GM18508 (cell line): ENCODE data around the gene ZNF646.

Source experiments
- ATAC-seq: cut with Tn5 transposase; IDR thresholded peaks from one replicate; pipeline ENCODE4 v1.9.1; 2021; ENCODE audit warnings: moderate number of reproducible peaks; ENCODE audit not compliant: insufficient read depth, unreplicated experiment

Gene ZNF646

GRCh38 chr16:31073970-31074813 is at the start of gene ZNF646, which contains the start of gene ZNF668:
Gene ZNF646, plus strand, starts transcription at chr16:31074422. Its CDS starts 1,903 bp downstream, at chr16:31076325.
Gene ZNF668, minus strand, starts transcription at chr16:31074240. Its CDS starts 9,781 bp downstream, at chr16:31064459.
- peak; percentile 50 for ATAC-seq

DNA sequence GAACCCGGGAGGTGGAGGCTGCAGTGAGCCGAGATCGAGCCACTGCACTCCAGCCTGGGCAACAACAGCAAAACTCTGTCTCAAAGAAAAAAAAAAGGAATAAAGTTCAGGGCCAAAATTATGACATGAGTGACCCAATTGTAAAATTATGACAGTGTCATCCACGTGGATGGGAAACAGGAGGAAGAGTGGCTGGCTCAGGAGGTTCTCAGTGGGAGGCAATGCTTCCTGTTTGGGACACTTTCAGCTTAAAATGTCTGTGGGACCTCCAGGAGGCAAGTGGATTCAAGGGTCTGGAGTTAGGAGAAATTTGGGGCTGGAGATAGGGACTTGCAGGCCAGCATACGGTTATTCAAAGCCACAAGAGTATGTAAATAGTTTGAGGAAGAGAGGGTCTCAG is 48.9 kb upstream of the ZNF646 start:
- ATAC-seq, result no peak

GRCh38 chr16:31029272-31029671 is 45.0 kb upstream of the ZNF646 start:
- no peak for ATAC-seq

DNA sequence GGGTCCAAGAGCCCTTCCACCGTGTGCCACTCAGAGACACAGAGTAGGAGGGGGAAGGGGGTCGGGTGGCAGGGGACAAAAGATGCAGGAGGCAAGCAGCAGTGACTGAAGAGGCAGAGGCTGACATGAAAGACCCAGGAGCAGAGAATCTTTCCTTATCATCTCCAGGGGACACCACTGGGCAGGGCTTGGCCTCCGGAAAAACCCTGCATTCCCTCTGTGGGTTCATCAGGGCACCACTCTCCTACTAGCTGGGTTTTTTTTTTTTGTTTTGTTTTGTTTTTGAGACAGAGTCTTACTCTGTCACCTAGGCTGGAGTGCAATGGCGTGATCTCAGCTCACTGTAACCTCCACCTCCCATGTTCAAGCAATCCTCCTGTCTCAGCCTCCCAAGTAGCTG is 42.9 kb upstream of the ZNF646 start:
- no peak for ATAC-seq

DNA sequence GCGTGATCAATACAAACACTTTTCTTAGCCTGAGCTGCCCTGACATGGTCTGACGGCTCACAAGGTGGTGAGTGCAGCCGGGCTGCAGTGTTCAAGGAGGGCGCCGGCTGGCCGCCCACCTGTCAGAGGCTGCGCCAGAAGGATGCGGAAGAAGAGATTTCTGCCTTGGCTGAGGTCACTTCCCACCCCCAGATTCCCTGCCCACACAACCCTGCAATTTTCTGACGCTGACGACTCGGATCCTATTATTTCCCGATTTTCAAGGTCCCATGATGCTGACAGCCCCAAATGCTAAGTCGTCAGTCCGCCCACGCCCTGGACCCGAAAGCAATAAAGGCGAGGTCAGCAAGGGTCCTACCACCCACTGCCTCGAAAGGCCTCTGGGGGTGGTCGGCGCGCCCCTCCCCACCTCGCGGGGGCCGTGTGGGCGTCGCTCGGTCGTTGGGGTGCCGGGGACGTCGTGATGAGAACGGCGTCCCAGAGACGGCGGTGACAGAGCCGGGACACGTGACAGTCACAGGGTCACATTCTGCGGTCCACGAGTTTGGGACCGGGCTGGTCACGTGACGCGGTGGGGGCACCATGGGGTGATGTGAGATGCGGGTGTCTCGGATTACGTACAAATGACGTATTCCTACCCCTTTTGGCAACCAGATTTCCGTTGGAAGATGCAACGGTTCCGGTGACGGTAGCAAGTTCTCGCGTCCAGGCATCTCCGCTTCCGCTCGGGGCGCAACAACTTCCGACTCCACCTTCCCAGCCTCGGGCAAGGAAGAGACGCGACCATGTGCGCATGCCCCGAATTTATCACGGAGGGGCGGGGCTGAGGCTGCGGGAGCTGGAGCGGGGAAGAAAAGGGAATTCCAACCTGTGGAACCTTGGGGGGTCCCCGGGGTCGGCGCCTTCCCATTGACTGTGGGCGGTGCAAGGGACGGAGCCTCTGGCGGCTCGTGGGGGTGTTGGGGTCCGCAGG is 41.2 kb upstream of the ZNF646 start, which contains the start of gene STX4:
Gene STX4 (plus strand): TSS at position 823 of the 973 bp plus-strand sequence. CDS start 248 bp downstream, outside the sequence.
- peak; percentile 55 for ATAC-seq

GRCh38 chr16:31033709-31034492 is 40.3 kb upstream of the ZNF646 start:
- ATAC-seq, result peak; percentile 33

DNA sequence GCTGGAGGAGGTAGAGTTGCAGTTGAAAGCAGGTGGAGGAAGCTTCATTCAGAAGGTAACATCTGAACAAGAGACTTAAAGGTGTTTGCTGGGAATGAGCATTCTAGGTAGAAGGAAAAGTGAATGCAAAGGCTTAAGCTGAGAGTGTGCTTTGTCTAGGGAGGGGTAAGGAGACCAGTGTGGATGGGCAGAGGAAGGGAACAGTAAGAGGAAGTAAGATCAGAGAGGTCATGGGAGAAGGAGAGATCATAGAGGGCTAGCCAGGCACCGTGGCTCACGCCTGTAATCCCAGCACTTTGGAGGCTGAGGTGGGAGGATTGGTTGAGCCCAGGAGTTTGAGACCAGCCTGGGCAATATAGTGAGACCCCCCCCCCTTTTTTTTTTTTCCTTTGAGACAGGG is 37.5 kb upstream of the ZNF646 start:
- ATAC-seq, result no peak

GRCh38 chr16:31038993-31039392 is 35.2 kb upstream of the ZNF646 start:
- ATAC-seq, result no peak

- no peak for ATAC-seq
Measured at GRCh38 chr16:31042866-31043265, 31.4 kb upstream of the ZNF646 start.

- ATAC-seq, result no peak
Measured at GRCh38 chr16:31043352-31043751, 30.9 kb upstream of the ZNF646 start.

- ATAC-seq, result no peak
Measured at GRCh38 chr16:31043898-31044481, 30.2 kb upstream of the ZNF646 start.

DNA sequence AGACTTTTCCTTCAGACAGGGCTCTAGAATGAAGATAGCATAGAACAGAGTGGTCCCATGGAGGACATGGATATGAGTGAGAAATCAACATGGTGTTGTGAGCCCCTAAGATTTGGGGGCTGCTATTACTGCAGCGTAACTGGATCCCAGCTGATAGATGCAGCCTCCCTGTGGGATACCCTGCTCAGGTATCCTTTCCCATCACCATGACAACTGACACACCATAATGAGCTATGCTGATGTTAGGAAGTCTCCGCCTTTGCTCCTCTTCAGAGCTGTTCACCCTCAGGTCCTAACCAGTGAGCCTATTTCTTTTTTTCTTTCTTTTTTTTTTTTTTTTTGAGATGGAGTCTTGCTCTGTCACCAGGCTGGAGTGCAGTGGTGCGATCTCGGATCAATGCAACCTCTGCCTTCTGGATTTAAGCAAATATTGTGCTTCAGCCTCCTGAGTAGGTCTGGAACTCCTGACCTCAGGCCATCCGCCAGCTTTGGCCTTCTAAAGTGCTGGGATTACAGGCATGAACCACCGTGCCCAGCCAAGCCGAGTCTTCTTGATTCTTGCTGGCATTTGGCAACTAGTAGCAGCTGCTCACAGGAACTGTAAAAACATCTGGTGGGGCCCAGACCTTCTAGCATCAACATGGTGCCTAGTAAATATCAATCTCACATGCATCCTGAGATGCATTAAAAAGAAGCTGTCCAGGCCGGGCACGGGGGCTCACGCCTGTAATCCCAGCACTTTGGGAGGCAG is 23.8 kb upstream of the ZNF646 start:
- no peak for ATAC-seq

GRCh38 chr16:31052114-31052513 is 22.1 kb upstream of the ZNF646 start:
- ATAC-seq, result no peak

DNA sequence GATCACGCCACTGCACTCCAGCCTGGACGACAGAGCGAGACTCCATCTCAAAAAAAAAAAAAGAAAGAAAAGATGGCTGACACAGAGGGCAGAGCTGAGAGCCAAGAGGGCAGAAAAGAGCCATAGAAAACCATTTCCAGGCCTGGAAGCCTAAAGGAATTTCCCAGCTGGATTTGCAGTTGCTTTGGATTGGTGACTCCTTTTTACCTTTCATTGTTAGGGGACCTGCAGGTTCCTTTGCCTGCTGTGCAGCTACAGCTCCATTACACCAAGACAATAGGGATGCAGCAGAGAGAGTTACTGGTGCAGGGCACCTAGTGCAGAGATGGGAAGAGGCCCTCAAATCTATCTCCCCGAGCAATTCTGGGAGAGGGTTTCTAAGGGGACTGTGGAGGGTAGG is 18.6 kb upstream of the ZNF646 start:
- ATAC-seq, result no peak

DNA sequence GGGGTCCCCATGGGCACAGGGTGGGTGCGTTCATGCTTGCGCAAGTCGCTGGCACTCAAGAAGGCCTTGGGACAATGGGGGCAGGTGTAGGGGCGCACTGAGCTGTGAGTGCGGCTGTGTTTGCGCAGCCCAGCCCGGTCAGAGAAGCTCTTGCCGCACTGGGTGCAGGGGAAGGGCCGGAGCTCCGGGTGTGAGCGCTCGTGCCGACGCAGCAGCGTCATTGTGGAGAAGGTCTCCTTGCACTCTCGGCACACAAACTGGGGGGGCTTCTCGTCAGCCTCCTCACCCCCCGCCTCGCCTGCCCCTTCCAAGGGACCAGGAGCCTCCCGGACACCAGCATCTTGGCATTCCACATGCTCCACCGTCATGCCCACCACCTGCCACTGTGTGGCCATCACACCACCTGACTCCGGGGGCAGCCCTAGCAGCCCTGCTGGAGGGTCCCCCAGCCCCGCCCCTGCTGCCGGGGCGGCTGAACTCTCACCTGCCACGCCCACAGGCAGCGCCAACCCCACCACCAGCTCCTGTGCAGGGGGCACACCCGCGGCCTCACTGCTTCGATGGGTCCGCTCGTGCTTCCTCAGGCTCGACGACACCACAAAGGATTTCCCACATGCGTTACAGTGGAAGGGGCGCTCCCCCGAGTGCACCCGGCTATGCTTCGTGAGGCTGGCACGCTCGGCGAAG is 13.0 kb upstream of the ZNF646 start:
- no peak for ATAC-seq

GRCh38 chr16:31061813-31062440 is 12.3 kb upstream of the ZNF646 start:
- no peak for ATAC-seq

DNA sequence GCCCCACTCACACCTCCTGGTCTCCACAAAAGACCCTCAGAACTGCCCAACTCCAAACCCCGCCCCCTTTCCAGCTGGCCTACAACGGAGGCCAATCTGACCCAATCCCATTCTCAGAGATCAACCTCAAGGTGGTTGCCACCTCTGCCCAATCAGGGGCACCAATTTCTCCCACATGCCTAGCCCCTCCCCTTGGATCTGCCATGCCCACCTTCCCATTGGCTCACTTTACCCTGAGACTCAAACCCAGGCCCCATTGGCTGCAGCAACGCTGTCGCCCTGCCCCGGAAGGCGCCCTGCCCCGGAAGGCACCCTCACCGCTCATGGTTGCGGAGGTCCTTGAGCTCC is 10.8 kb upstream of the ZNF646 start:
- ATAC-seq, result no peak
